Measurements from ENCODE around the gene KRT33B.

Gene KRT33B

GRCh38 chr17:41332239-41332638 is 37.4 kb downstream of the KRT33B start:
- no peak overlapping the region for H3K27ac ChIP-seq
- TF ChIP-seq, protein P1, sequence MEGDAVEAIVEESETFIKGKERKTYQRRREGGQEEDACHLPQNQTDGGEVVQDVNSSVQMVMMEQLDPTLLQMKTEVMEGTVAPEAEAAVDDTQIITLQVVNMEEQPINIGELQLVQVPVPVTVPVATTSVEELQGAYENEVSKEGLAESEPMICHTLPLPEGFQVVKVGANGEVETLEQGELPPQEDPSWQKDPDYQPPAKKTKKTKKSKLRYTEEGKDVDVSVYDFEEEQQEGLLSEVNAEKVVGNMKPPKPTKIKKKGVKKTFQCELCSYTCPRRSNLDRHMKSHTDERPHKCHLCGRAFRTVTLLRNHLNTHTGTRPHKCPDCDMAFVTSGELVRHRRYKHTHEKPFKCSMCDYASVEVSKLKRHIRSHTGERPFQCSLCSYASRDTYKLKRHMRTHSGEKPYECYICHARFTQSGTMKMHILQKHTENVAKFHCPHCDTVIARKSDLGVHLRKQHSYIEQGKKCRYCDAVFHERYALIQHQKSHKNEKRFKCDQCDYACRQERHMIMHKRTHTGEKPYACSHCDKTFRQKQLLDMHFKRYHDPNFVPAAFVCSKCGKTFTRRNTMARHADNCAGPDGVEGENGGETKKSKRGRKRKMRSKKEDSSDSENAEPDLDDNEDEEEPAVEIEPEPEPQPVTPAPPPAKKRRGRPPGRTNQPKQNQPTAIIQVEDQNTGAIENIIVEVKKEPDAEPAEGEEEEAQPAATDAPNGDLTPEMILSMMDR (conservative IDR thresholded peaks at IDR 0.05) = no peak

DNA sequence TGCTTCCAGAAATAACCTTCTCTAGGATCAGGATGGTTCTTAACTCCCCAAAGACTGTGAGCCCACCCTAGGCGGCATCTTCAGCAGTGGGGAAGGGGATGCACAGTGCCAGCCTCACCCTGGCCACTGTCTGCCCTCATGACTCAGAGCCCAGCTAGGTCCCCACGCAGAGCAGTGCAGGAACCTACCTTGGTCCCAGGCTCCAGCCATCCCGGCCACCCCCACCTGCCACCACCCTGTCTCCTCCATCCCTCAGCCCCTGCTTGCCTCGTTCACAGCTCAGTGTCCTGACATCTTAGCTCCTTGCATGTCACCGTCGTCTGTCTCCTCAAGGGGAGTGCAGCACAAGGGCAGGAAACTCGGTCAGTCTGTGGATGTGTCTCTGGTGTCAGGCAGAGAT is 38.0 kb downstream of the KRT33B start:
- no peak overlapping the region for H3K27ac ChIP-seq
- TF ChIP-seq, protein P1 (conservative IDR thresholded peaks at IDR 0.05) = no peak

DNA sequence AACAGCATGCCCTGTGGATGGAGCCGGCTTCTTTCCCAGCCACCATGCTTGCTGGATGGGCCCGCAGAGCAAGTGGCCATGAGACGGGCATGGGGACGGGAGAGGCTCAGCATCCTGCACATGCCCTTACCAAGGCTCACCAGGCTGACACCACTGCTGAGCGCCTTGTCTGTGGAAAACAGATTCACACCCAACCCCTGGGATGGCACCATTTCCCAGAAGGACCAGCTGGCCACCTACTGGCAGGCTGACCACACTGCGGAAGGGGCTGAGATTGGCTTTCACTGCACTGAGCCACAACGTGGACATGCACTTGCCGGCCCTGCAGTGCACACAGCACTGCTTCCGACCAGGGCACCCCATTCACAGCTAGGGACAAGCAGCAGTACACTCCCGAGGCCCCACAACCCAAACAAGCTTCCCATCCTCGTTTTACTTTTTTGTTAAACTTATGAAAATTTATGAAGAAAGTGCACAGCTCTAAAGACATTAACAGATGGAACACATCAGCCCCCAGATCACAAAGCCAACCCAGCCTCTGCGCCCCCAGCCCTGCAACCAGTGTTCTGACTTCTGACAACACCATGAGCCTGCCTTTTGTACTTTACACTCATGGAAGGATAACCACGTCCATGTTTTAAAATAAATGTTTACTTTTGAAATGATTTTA is 40.2 kb downstream of the KRT33B start:
- no peak overlapping the region for H3K27ac ChIP-seq
- TF ChIP-seq, protein P1 (conservative IDR thresholded peaks at IDR 0.05) = peak; percentile 88

DNA sequence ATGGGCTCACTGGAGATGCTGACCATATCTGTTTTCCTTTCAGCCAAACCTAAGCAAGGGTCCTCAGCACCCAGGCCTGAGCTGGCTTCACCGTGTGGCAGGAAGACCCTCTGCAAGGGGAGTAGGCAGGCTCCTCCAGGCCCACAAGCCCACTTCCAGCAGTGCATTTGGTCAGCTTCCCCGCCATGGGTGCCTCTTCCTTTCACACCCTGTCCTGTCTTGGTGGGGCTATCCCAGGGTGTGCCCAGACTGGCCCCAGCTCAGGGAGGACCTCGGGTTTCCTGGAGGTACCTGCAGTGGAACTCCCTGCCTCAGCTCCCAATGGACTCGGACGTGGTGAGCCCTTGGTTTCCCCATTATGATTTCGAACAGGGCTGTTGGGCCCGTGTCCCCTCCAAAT is 41.4 kb downstream of the KRT33B start:
- no peak overlapping the region for H3K27ac ChIP-seq
- TF ChIP-seq, protein P1 (conservative IDR thresholded peaks at IDR 0.05) = no peak

- TF ChIP-seq, protein P1 (conservative IDR thresholded peaks at IDR 0.05) = no peak
- no peak overlapping the region for H3K27ac ChIP-seq
Observed at GRCh38 chr17:41327411-41328120, 42.0 kb downstream of the KRT33B start.

GRCh38 chr17:41326173-41327145 is 43.2 kb downstream of the KRT33B start:
- TF ChIP-seq, protein P1 (conservative IDR thresholded peaks at IDR 0.05) = no peak
- no peak overlapping the region for H3K27ac ChIP-seq

GRCh38 chr17:41325611-41326010 is 44.0 kb downstream of the KRT33B start:
- no peak overlapping the region for H3K27ac ChIP-seq
- TF ChIP-seq, protein P1 (conservative IDR thresholded peaks at IDR 0.05) = no peak

Data from VCaP (cell line).